ENCODE data around the gene AUTS2. TPM values are rescaled to one million over a fixed set of nuclear protein-coding genes. Genes with fewer than 3 reads are reported as not detected.
A peak's percentile ranks its signal among the peaks of the same experiment; 100 is the strongest.

The AUTS2 gene
- total and polyA plus RNA-seq, 10 of the 15 experiments (the other 5 are each of a cell fraction or from before 2014, with no cell fraction given) = 6.4 to 55.6 (median 21.6) TPM

DNA sequence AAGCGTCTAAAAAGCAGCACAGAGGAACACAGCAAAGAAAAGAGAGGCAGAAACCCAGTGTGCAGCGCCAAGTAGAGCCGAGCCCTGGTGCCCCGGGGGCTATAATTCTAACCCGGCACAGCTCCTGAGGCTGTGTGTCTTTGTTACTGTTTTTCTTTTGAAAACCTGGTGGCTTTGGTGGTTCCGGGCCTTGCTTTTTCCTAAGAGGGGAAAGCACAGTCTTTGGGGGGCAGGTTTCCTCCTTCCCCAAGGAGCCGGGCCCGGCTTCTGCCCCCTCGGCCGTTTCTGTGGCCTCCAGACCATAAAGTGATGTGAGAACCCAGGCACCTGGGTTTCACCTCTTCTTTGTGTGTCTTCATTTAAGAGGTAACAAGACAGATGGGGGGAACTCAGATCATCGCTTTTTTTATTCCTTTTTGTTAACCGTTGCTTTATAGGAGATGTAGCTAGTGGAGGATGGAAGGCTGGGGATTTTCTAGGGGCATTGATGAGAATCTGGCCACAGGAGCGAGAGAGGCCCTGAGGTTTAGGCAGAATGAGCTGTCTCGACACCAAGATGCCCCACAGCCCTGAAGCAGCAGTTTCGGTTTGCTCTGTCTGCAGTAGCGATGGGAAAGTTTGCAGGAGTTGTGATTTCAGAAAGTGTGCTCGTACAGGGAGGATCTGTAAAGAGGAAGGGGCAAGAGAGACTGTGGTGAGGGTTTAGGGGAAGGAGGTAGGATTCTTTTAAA lies 1165.9 kb downstream of the AUTS2 start (continued):
- TF ChIP-seq NR2C1 (IDR thresholded peaks at IDR 0.05) (no peak), ASH2L (IDR thresholded peaks at IDR 0.05; ENCODE audit: borderline replicate concordance, low read depth) (no peak), CBX5 (IDR thresholded peaks at IDR 0.05; ENCODE audit: low read depth) (peak; percentile 92; the same call in 1 of the 2 replicates), PAX8 (IDR thresholded peaks at IDR 0.05) (no peak), POU2F2 (IDR thresholded peaks at IDR 0.05; ENCODE audit: borderline replicate concordance, low read depth, low read length) (peak; percentile 73; the same call in 1 of the 3 replicates), EZH2 (IDR thresholded peaks at IDR 0.05; ENCODE audit: borderline replicate concordance, control insufficient read depth, low read depth, low read length) (no peak), SMC3 (IDR thresholded peaks at IDR 0.05; ENCODE audit: borderline replicate concordance, low read length) (peak; percentile 39), ZNF207 (IDR thresholded peaks at IDR 0.05; ENCODE audit: borderline replicate concordance) (0 out of 2 replicates have a peak, but pooled peaks have one; percentile 15), STAT1 (conservative IDR thresholded peaks at IDR 0.05) (no peak), KAT2A (conservative IDR thresholded peaks at IDR 0.05; ENCODE audit: control insufficient read depth, low read depth, low read length) (no peak), ZNF384 (IDR thresholded peaks at IDR 0.05; ENCODE audit: borderline replicate concordance, low read depth, low read length) (0 out of 2 replicates have a peak, but pooled peaks have one; percentile 23)
- TF ChIP-seq, protein P1, sequence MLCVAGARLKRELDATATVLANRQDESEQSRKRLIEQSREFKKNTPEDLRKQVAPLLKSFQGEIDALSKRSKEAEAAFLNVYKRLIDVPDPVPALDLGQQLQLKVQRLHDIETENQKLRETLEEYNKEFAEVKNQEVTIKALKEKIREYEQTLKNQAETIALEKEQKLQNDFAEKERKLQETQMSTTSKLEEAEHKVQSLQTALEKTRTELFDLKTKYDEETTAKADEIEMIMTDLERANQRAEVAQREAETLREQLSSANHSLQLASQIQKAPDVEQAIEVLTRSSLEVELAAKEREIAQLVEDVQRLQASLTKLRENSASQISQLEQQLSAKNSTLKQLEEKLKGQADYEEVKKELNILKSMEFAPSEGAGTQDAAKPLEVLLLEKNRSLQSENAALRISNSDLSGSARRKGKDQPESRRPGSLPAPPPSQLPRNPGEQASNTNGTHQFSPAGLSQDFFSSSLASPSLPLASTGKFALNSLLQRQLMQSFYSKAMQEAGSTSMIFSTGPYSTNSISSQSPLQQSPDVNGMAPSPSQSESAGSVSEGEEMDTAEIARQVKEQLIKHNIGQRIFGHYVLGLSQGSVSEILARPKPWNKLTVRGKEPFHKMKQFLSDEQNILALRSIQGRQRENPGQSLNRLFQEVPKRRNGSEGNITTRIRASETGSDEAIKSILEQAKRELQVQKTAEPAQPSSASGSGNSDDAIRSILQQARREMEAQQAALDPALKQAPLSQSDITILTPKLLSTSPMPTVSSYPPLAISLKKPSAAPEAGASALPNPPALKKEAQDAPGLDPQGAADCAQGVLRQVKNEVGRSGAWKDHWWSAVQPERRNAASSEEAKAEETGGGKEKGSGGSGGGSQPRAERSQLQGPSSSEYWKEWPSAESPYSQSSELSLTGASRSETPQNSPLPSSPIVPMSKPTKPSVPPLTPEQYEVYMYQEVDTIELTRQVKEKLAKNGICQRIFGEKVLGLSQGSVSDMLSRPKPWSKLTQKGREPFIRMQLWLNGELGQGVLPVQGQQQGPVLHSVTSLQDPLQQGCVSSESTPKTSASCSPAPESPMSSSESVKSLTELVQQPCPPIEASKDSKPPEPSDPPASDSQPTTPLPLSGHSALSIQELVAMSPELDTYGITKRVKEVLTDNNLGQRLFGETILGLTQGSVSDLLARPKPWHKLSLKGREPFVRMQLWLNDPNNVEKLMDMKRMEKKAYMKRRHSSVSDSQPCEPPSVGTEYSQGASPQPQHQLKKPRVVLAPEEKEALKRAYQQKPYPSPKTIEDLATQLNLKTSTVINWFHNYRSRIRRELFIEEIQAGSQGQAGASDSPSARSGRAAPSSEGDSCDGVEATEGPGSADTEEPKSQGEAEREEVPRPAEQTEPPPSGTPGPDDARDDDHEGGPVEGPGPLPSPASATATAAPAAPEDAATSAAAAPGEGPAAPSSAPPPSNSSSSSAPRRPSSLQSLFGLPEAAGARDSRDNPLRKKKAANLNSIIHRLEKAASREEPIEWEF (IDR thresholded peaks at IDR 0.05; ENCODE audit: insufficient replicate concordance, low read depth, low read length) = peak; percentile 94
- TF ChIP-seq, protein P2, sequence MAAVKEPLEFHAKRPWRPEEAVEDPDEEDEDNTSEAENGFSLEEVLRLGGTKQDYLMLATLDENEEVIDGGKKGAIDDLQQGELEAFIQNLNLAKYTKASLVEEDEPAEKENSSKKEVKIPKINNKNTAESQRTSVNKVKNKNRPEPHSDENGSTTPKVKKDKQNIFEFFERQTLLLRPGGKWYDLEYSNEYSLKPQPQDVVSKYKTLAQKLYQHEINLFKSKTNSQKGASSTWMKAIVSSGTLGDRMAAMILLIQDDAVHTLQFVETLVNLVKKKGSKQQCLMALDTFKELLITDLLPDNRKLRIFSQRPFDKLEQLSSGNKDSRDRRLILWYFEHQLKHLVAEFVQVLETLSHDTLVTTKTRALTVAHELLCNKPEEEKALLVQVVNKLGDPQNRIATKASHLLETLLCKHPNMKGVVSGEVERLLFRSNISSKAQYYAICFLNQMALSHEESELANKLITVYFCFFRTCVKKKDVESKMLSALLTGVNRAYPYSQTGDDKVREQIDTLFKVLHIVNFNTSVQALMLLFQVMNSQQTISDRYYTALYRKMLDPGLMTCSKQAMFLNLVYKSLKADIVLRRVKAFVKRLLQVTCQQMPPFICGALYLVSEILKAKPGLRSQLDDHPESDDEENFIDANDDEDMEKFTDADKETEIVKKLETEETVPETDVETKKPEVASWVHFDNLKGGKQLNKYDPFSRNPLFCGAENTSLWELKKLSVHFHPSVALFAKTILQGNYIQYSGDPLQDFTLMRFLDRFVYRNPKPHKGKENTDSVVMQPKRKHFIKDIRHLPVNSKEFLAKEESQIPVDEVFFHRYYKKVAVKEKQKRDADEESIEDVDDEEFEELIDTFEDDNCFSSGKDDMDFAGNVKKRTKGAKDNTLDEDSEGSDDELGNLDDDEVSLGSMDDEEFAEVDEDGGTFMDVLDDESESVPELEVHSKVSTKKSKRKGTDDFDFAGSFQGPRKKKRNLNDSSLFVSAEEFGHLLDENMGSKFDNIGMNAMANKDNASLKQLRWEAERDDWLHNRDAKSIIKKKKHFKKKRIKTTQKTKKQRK (IDR thresholded peaks at IDR 0.05; ENCODE audit: low read depth, low read length) = no peak
- TF ChIP-seq, protein P3, sequence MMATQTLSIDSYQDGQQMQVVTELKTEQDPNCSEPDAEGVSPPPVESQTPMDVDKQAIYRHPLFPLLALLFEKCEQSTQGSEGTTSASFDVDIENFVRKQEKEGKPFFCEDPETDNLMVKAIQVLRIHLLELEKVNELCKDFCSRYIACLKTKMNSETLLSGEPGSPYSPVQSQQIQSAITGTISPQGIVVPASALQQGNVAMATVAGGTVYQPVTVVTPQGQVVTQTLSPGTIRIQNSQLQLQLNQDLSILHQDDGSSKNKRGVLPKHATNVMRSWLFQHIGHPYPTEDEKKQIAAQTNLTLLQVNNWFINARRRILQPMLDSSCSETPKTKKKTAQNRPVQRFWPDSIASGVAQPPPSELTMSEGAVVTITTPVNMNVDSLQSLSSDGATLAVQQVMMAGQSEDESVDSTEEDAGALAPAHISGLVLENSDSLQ (IDR thresholded peaks at IDR 0.05) = 0 out of 2 replicates have a peak, but pooled peaks have one; percentile 33
- TF ChIP-seq, protein P4, sequence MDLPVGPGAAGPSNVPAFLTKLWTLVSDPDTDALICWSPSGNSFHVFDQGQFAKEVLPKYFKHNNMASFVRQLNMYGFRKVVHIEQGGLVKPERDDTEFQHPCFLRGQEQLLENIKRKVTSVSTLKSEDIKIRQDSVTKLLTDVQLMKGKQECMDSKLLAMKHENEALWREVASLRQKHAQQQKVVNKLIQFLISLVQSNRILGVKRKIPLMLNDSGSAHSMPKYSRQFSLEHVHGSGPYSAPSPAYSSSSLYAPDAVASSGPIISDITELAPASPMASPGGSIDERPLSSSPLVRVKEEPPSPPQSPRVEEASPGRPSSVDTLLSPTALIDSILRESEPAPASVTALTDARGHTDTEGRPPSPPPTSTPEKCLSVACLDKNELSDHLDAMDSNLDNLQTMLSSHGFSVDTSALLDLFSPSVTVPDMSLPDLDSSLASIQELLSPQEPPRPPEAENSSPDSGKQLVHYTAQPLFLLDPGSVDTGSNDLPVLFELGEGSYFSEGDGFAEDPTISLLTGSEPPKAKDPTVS (IDR thresholded peaks at IDR 0.05; ENCODE audit: low read depth, low read length) = no peak

Measured in GM12878 (cell line).